Heart left ventricle (tissue), 16 donors: ENCODE measurements around the gene MDFIC. TPM values are rescaled to one million over a fixed set of nuclear protein-coding genes. Genes with fewer than 3 reads are reported as not detected.
A peak's percentile ranks its signal among the peaks of the same experiment; 100 is the strongest.

Source experiments
- ATAC-seq, 4 donors: fragments of 200-7000 bp; cut with Tn5 transposase; one replicate each; pipeline ENCODE4 v1.9.1; 2020 to 2022; ENCODE audit warnings: moderate library complexity in 4 of 4, mild to moderate bottlenecking in 3 of 4, moderate number of reproducible peaks in 1 of 4
- DNase-seq, 5 donors: peaks; one replicate each; pipeline ENCODE4 v3.0.0-alpha.2; 2020
- H3K27ac ChIP-seq, 12 donors: fragments of 200-600 bp; sonication (generic) in 4 of 12; one replicate each; pipeline versions ENCODE4 v1.5.0 to v1.8.0; 2016 to 2022; ENCODE audit warnings: mild to moderate bottlenecking in 2 of 12
- H3K27me3 ChIP-seq, 9 donors: fragments of 200-600 bp; sonication (generic) in 2 of 9; one replicate each; pipeline versions ENCODE4 v1.5.1 to v1.8.0; 2016 to 2022; ENCODE audit warnings: mild to moderate bottlenecking in 3 of 9
- H3K36me3 ChIP-seq, 9 donors: fragments of 200-600 bp; sonication (generic) in 2 of 9; one replicate each; pipeline versions ENCODE4 v1.5.0 to v1.8.0; 2018 to 2022; ENCODE audit warnings: mild to moderate bottlenecking in 2 of 9
- H3K4me1 ChIP-seq, 12 donors: fragments of 200-600 bp; sonication (generic) in 4 of 12; one replicate each; pipeline versions ENCODE4 v1.5.0 to v1.8.0; 2016 to 2022; ENCODE audit warnings: mild to moderate bottlenecking in 3 of 12
- H3K4me3 ChIP-seq, 12 donors: fragments of 200-600 bp; sonication (generic) in 4 of 12; one replicate each; pipeline versions ENCODE4 v1.5.0 to v1.8.0; 2017 to 2022; ENCODE audit warnings: mild to moderate bottlenecking in 9 of 12, moderate library complexity in 4 of 12
- H3K9me3 ChIP-seq, 12 donors: fragments of 200-600 bp; sonication (generic) in 4 of 12; one replicate each; pipeline versions ENCODE4 v1.5.0 to v1.8.0; 2016 to 2022; ENCODE audit warnings: mild to moderate bottlenecking in 1 of 12
- POLR2A ChIP-seq, 2 donors: fragments of 450-650 bp; IDR thresholded peaks; one replicate each; pipeline ENCODE4 v1.6.1; 2017; ENCODE audit warnings: antibody characterized with exemption in 2 of 2, mild to moderate bottlenecking in 2 of 2, moderate library complexity in 2 of 2
- WGBS, 4 donors: extraction: QIAGEN DNeasy Blood & Tissue Kit in 2 of 4; methylation state at CpG; one replicate each; pipeline versions ENCODE4 v1.1.5 to v1.1.7; 2013 to 2018; 5-methylcytosine and 5-hydroxymethylcytosine counted together
- intact Hi-C, 10 donors: fragments of 100-400 bp; cut with DNase I; formaldehyde crosslinking; loops; one replicate each; pipeline versions ENCODE4 v1.11.1 to v1.14.2; 2022
- polyA plus RNA-seq, 2 donors: library from polyadenylated mRNA; stranded (reverse); fragments of 200-250 nt; gene quantifications; one replicate each; pipeline ENCODE4 v1.2.3, GENCODE V29; 2013
- total RNA-seq, 9 donors: library from RNA; depleted of rRNA in 2 of 9; stranded (reverse); fragments of >200 nt in 2 of 9; fragmentation: NEBNext Ultra II Directional in 3 of 9; extraction: Animal tissue kit (Norgen Biotek cat#: 25700) in 3 of 9; gene quantifications; one replicate each; pipeline versions ENCODE4 v1.1.0 to v1.2.4, GENCODE V29; 2016 to 2023
- TF ChIP-seq, protein P1 (sequence below), 12 donors: fragments of 200-600 bp; sonication (generic) in 4 of 12; IDR thresholded peaks; one replicate each; pipeline versions ENCODE4 v1.5.0 to v1.8.0; 2018 to 2022; ENCODE audit warnings: antibody characterized with exemption in 12 of 12, mild to moderate bottlenecking in 5 of 12
- donor health status: ischemic (EF 13 %, LVEDD 7.1; RV severe dilation, severe dysfunction).
- donor health status: healthy with polysubstance abuse.
- donor health status: DM: no; HTN: yes; CAD: no.
- donor health status: DM: no; HTN: no; CAD: no.
- donor health status: ischemic (EF 25% LVEDD 6.9; RV normal size, moderate dysfunction).
- donor health status: ischemic (EF 25% LVEDD 5.7; RV mildly dilated, moderate dysfunction).
- donor health status: healthy.
- donor health status: DM: yes; HTN: yes; CAD: no.
- donor health status: ischemic (EF 35%, LVEDD 5.7; RV mildly dilated, moderate dysfunction).
- donor health status: nonischemic (EF 11% LVEDD 7.7; RV severe dilation, severe dysfunction).
- donor health status: DM: yes; HTN: yes; CAD: no.
- donor health status: PGD.
- donor health status: ischemic (EF 29% LVEDD 5.4; RV normal size, mild dysfunction).
- donor health status: nonischemic (EF 23%, LVEDD 6.1; RV moderate dilation, normal function).

MDFIC gene
- total and polyA plus RNA-seq, 11 donors: 11.2 to 51.8 (median 28.3) TPM

DNA sequence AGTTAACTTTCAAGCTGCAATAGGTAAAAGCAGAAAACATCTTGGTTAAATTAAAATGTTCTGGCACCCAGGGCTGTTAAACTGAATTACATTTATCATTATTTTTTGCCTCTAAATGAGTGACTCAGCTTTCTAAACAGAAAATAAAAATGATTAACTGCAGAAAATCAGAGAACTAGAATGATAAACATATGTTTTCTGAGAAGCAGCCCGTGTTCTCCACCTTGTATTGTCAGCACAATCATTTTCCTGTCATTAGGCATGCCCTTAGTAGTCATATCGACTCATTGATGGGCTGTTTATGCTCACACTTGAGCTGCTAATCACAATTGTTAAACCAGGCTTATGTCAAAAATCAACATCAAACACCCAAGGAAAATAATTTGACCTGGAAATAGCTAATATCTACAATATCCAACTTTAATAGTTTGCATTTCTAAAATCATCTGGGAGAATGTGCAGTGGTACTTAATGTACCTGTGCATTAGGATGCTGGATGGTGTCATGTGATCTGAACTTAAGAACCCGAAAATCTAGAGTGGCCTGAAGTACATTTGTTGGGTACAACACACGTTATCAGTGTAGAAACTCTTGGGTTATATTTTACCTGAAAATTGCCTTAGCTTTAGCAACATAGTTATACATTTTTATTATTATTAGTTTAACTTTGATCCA lies 2.3 kb downstream of the MDFIC start:
- Histone ChIP-seq H3K27ac (peak overlapping the region in 8 of 12 donors; percentile 85 to 96 (median 93)), H3K4me3 (peak overlapping the region in 10 of 12 donors; percentile 64 to 92 (median 84)), H3K27me3 (no peaks in the 10 kb centered on the region), H3K9me3 (no peaks in the 10 kb centered on the region), H3K4me1 (peaks cover 0 to 62% (median 19%) of the 10 kb centered on the region in 12 donors), H3K36me3 (peaks cover 0 to 6% (median 0%) of the 10 kb centered on the region in 9 donors)
- DNase-seq (no peak), ATAC-seq (no peak)
- 50 to 60% (median 55%) methylated on average over 4 of the region's 4 CpGs for WGBS, 4 donors
- TF ChIP-seq, protein P1, sequence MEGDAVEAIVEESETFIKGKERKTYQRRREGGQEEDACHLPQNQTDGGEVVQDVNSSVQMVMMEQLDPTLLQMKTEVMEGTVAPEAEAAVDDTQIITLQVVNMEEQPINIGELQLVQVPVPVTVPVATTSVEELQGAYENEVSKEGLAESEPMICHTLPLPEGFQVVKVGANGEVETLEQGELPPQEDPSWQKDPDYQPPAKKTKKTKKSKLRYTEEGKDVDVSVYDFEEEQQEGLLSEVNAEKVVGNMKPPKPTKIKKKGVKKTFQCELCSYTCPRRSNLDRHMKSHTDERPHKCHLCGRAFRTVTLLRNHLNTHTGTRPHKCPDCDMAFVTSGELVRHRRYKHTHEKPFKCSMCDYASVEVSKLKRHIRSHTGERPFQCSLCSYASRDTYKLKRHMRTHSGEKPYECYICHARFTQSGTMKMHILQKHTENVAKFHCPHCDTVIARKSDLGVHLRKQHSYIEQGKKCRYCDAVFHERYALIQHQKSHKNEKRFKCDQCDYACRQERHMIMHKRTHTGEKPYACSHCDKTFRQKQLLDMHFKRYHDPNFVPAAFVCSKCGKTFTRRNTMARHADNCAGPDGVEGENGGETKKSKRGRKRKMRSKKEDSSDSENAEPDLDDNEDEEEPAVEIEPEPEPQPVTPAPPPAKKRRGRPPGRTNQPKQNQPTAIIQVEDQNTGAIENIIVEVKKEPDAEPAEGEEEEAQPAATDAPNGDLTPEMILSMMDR (IDR thresholded peaks at IDR 0.05): no peak
- no peak for TF ChIP-seq POLR2A (IDR thresholded peaks at IDR 0.05)
- intact Hi-C loops: loop anchor here in 6 of 10 donors (5.0 to 10.0 kb wide), 8 partner anchors 51 to 293 kb away; no protein-coding TSS in a partner anchor

DNA sequence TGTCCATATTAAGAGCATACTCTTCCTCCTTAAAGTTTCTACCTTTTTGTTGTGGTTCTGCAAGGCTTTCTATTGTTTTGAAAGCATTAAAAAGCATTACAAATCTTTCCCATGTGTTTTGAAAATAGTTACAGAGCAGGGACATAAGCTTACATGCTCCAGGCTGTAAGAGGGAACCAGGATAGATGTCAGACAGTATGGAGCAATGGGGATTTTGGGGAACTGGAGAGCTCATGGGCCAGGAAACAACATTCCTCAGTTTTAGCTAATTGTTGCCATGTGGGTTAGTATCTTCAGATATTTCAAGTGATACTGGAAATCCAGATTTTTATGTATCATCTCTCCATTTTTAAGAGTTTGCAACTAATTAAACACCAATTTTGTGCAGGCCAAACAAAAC lies 3.5 kb downstream of the MDFIC start:
- Histone ChIP-seq H3K4me3 (peak overlapping the region in 1 of 12 donors; percentile 82), H3K4me1 (peaks cover 0 to 75% (median 29%) of the 10 kb centered on the region in 12 donors), H3K9me3 (no peaks in the 10 kb centered on the region), H3K27me3 (no peaks in the 10 kb centered on the region), H3K36me3 (peaks cover 0 to 6% (median 0%) of the 10 kb centered on the region in 9 donors), H3K27ac (peak overlapping the region in 2 of 12 donors; percentile 32 to 96)
- intact Hi-C loops: loop anchor here in 2 of 10 donors (10.0 kb wide), 2 partner anchors 49 to 59 kb away; no protein-coding TSS in a partner anchor
- no peak for DNase-seq
- ATAC-seq: no peak
- TF ChIP-seq POLR2A (IDR thresholded peaks at IDR 0.05): no peak
- TF ChIP-seq, protein P1 (IDR thresholded peaks at IDR 0.05): no peak

DNA sequence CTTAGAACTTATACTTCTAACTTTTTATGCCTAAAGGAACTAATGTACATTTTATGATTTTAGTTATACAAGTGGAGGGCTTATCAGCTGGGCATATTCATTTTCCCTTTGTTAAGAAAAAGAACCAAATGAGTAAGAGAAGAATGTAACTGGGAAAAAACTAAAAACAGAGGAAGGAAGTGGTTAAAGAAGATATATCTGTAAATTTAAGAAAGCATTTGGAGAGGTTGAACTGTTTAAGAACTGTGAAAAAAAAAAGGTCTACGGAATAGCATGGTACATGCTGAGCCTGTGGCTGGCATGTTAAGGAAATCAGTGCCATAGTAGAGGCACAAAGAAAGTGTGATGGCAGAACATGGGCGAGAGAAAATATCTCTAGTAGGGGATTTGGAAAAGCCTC lies 6.2 kb downstream of the MDFIC start:
- TF ChIP-seq, protein P1 (IDR thresholded peaks at IDR 0.05): no peak
- no peak for TF ChIP-seq POLR2A (IDR thresholded peaks at IDR 0.05)
- H3K27ac ChIP-seq: peak overlapping the region in 1 of 12 donors; percentile 80
- intact Hi-C loops: loop anchor here in 2 of 10 donors (10.0 kb wide), 2 partner anchors 47 to 57 kb away; no protein-coding TSS in a partner anchor
- H3K4me3 ChIP-seq: no peak overlapping the region
- H3K9me3 ChIP-seq: no peaks in the 10 kb centered on the region
- DNase-seq: no peak
- peaks cover 0 to 95% (median 38%) of the 10 kb centered on the region in 12 donors for H3K4me1 ChIP-seq
- no peak for ATAC-seq
- H3K27me3 ChIP-seq: no peaks in the 10 kb centered on the region
- WGBS, 4 donors: 45 to 87% (median 64%) methylated on average over 2 of the region's 2 CpGs
- peaks cover 0 to 6% (median 0%) of the 10 kb centered on the region in 9 donors for H3K36me3 ChIP-seq

GRCh38 chr7:114929570-114929969 lies 7.7 kb downstream of the MDFIC start:
- Histone ChIP-seq H3K4me1 (peaks cover 0 to 99% (median 37%) of the 10 kb centered on the region in 12 donors), H3K27me3 (no peaks in the 10 kb centered on the region), H3K9me3 (no peaks in the 10 kb centered on the region), H3K27ac (peak overlapping the region in 1 of 12 donors; percentile 80), H3K4me3 (no peak overlapping the region), H3K36me3 (peaks cover 0 to 6% (median 0%) of the 10 kb centered on the region in 9 donors)
- no peak for DNase-seq
- TF ChIP-seq POLR2A (IDR thresholded peaks at IDR 0.05): no peak
- TF ChIP-seq, protein P1 (IDR thresholded peaks at IDR 0.05): no peak
- ATAC-seq: no peak
- WGBS, 4 donors: 83 to 88% (median 85%) methylated on average over 1 of the region's 1 CpG
- intact Hi-C loops: loop anchor here in 2 of 10 donors (10.0 kb wide), 2 partner anchors 45 to 55 kb away; no protein-coding TSS in a partner anchor
